GM21717 (cell line): ENCODE results near the gene ZNF521.

Experiments used
- ATAC-seq: cut with Tn5 transposase; IDR thresholded peaks from one replicate; pipeline ENCODE4 v1.9.1; 2021; ENCODE audit warnings: mild to moderate bottlenecking, moderate library complexity; ENCODE audit not compliant: unreplicated experiment

ZNF521 gene

GRCh38 chr18:25253136-25253535 lies 98.8 kb downstream of the ZNF521 start:
- no peak for ATAC-seq

GRCh38 chr18:25251068-25251467 lies 100.9 kb downstream of the ZNF521 start:
- no peak for ATAC-seq

- ATAC-seq = no peak
Measured at GRCh38 chr18:25250474-25250851, 101.5 kb downstream of the ZNF521 start.

- no peak for ATAC-seq
Measured at GRCh38 chr18:25248755-25249154, 103.2 kb downstream of the ZNF521 start.

GRCh38 chr18:25247725-25248124 lies 104.2 kb downstream of the ZNF521 start:
- no peak for ATAC-seq

GRCh38 chr18:25244924-25245698 lies 106.9 kb downstream of the ZNF521 start:
- no peak for ATAC-seq

GRCh38 chr18:25244170-25244569 lies 107.8 kb downstream of the ZNF521 start:
- ATAC-seq = no peak

- ATAC-seq = no peak
Measured at GRCh38 chr18:25243754-25244153, 108.2 kb downstream of the ZNF521 start.

- no peak for ATAC-seq
Measured at GRCh38 chr18:25243257-25243656, 108.7 kb downstream of the ZNF521 start.

- no peak for ATAC-seq
Measured at GRCh38 chr18:25240420-25240770, 111.6 kb downstream of the ZNF521 start.

- no peak for ATAC-seq
Measured at GRCh38 chr18:25239581-25240419, 112.2 kb downstream of the ZNF521 start.

- ATAC-seq = no peak
Measured at GRCh38 chr18:25239151-25239550, 112.8 kb downstream of the ZNF521 start.

- no peak for ATAC-seq
Measured at GRCh38 chr18:25237571-25238267, 114.2 kb downstream of the ZNF521 start.

- no peak for ATAC-seq
Measured at GRCh38 chr18:25236736-25237135, 115.2 kb downstream of the ZNF521 start.

- no peak for ATAC-seq
Measured at GRCh38 chr18:25235401-25236042, 116.4 kb downstream of the ZNF521 start.

- ATAC-seq = no peak
Measured at GRCh38 chr18:25234740-25235345, 117.1 kb downstream of the ZNF521 start.

- no peak for ATAC-seq
Measured at GRCh38 chr18:25234322-25234639, 117.7 kb downstream of the ZNF521 start.

- ATAC-seq = no peak
Measured at GRCh38 chr18:25233528-25234321, 118.2 kb downstream of the ZNF521 start.

- ATAC-seq = no peak
Measured at GRCh38 chr18:25231327-25231691, 120.7 kb downstream of the ZNF521 start.

GRCh38 chr18:25230658-25231326 lies 121.2 kb downstream of the ZNF521 start:
- no peak for ATAC-seq
